T-helper 2 cell treated with Interferon-gamma antibody and Interleukin-4, amounts not matched to agents 100 ng/mL and 5 ng/mL, for 36 hours (primary cell): ENCODE data around the gene FAM210B. TPM values are rescaled to one million over a fixed set of nuclear protein-coding genes. Genes with fewer than 3 reads are reported as not detected.
"Not testable (repeated sequence)": the region's sequence is repeated elsewhere in the genome, so short reads cannot be mapped to it uniquely, and the experiment has no call there.

Experiments
- intact Hi-C: fragments of 100-400 bp; cut with micrococcal nuclease; formaldehyde crosslinking; loops from one replicate; pipeline ENCODE4 v1.15.1; 2023
- total RNA-seq: library from RNA; stranded (reverse); gene quantifications from 2 replicates; pipeline ENCODE4 v1.2.3, GENCODE V29; 2022

Gene FAM210B, protein sequence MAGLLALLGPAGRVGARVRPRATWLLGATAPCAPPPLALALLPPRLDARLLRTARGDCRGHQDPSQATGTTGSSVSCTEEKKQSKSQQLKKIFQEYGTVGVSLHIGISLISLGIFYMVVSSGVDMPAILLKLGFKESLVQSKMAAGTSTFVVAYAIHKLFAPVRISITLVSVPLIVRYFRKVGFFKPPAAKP
- total RNA-seq, result 6.7 and 6.8 TPM in 2 replicates

DNA sequence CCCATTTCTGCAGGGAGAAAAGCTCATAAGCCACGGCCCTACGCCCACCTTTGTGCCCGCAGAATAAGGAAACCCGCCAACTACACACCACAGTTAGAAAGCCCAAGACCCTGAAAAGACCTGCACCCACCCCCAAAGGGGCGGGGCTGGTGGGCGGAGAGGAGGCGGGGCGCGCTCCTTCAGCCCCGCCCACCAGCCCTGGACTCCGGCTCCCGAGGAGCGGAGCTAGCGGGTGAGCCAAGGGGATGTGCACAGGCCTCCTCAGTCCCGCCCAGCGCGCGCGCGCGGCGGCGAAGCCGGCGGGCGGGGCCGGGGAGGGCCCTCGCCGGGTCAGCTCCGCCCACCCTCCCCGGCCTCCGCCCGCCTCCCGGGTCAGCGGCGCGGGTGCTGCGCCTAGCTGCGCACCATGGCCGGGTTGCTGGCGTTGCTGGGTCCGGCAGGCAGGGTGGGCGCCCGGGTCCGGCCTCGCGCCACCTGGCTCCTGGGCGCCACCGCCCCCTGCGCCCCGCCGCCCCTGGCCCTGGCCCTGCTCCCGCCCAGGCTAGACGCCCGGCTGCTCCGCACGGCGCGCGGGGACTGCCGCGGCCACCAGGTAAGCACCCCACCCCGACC, at the start of gene FAM210B:
Gene FAM210B (plus strand): TSS at position 375 of the 612 bp plus-strand sequence. CDS start 32 bp downstream, at position 407.
- intact Hi-C loops, result loop anchor here (1.0 kb wide), 1 partner anchor 34 kb away; the partner anchor contains the start of genes AURKA and CSTF1

DNA sequence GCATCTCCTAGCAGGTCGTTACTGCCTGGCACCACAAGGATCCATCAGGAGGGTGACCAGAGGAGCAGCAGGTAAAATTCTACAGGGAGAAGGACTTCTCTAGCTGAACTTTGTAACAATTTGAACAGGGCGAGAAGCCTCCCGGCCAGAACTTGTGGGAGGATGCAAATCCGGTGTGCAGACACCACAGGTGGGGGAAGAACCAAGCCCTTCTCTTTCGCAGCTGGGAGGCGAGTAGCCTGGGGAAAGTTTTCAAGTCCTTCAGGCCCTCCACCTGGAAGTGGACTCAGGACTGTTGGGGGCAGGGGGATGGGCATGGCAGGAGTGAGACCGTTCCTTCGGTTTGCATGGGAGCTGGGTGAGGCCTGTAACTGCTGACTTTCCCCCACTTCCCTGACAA, 42.7 kb upstream of the FAM210B start:
- intact Hi-C loops, result no loop called here

DNA sequence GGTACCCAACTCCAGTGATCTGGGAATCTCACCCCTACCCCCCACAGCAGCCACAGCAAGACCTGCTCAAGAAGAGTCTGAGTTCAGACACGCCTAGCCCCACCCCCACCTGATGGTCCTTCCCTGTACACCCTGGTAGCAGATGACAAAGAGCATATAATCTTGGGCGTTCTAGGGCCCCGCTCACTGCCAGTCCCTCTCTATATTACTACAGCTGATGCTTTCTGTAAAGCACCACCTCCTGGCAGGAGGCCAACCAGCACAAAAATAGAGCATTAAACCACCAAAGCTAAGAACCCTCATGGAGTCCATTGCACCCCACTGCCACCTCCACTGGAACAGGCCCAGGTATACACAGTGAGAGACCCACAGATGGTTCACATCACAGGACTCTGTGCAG, 42.3 kb upstream of the FAM210B start:
- intact Hi-C loops, result no loop called here

DNA sequence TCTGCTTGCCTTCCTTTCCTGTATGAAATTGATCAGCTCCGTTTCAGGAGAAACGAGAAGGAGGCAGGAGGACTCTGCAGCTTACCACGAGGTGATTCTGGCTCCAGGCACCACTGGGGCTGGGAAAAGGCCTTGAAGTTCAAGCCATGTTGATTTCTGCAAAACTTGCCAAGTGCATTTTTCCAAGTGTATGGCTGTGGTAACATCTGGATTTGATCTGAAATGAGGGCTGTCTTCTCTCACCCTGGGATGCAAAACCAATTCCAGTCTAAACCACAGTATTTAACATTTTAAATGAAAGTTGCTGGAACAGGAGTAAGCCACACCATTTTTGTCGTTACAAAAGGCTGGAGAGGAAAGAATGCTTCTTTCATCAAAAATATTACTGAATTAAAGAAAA, 36.1 kb upstream of the FAM210B start:
- intact Hi-C loops, result no loop called here

DNA sequence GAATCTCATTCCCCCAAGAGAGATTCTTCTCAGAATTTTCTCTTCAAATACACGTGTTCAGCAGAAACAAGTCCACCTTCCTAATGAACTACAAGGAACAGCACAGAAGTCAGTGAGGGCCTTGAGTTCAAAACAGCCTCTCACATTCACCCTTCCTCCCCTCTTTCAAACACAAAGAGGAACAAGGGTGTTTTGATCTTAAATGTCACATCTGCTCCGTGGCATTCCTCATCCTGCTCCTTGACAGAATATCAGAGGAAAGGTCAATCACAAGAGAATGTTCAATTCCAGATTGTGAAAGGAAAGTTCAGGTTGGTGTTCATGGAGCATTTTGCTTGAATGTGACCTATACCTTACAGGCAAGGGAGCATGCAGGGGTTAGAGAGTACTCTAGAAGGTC, 35.6 kb upstream of the FAM210B start:
- intact Hi-C loops, result no loop called here

DNA sequence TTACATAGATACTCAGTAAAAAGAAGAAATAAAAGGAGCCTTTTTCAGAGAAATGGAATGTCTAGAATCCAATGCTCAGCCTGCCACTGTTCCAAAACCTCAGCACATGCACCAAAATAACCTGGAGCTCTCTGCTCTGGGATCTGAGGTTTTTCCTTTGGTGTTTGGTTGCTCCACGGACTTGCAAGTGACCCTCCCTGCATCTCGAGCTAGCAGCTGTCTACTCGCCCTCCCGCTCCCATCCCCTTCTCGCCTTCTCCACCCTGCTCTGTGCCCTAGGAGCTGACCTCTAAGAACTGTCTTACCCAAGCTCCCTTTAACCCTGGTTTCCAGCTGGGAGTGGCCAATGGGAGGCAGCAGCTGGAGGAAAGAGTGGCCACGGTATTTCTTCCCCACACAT, 35.1 kb upstream of the FAM210B start:
- intact Hi-C loops, result no loop called here

DNA sequence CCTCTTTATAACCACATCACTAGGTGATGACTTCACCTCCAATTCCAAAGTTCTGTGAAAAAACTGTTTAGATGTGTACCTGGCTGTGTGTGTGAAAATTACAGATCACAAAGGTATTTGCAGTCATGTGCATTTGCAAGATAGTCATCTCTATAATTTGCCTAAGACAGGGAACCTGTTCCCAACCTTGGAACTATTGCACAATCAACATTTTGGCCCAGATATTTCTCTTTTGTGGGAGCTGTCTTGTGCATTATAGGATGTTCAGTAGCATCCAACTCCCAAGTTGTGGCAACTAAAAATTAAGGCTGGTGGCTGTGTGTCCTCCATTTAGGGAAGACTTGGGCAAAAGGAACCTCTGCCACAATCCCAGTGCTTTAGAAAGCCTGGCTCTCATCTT, 34.0 kb upstream of the FAM210B start:
- intact Hi-C loops, result no loop called here

DNA sequence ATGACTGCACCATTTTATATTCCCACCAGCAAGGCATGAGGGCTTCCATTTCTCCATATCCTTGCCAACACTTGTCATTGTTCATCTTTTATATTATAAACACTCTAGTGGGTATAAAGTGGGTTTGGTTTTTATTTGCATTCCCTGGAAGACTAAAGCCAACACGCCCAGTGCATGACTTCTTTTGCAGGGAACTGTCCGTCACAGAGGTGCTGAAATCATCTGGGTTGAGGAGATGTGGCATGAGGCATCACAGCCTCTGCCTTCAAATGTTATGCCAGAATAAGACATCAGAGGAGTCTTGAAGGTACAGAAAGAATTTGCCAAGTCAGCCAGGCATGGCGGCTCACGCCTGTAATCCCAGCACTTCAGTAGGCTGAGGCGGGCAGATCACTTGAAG, 29.9 kb upstream of the FAM210B start:
- intact Hi-C loops, result no loop called here

DNA sequence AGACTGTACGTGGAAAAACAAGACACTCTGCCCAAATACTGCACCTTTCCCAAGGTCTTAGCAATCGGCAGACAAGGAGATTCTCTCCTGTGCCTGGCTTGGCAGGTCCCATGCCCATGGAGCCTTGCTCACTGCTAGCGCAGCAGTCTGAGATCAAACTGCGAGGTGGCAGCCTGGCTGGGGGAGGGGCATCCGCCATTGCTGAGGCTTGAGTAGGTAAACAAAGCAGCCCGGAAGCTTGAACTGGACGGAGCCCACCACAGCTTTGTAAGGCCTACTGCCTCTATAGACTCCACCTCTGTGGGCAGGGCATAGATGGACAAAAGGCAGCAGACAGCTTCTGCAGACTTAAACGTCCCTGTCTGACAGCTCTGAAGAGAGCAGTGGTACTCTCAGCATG, 22.1 kb upstream of the FAM210B start:
- intact Hi-C loops, result not testable (repeated sequence)

DNA sequence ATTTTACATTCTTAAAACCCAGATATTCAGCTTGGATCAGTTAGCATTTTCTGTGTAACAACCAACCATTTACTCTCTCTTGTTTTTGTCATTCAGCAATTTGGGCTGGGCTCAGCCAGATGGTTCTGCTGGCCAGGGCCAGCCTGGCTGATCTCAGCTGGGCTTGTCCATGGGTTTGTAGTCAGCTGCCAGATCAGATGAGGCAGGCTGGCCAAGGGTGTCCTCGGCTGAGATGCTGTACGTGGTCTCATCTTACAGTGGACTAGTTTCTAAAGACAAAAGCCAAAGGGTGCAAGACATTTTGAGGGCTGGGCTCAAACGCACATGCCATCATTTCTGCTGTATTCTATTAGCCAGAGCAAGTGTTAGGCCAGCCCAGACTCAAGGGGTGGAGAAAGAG, 16.0 kb upstream of the FAM210B start:
- intact Hi-C loops, result loop anchor here (5.0 kb wide), 1 partner anchor 1660 kb away; no protein-coding TSS in a partner anchor

DNA sequence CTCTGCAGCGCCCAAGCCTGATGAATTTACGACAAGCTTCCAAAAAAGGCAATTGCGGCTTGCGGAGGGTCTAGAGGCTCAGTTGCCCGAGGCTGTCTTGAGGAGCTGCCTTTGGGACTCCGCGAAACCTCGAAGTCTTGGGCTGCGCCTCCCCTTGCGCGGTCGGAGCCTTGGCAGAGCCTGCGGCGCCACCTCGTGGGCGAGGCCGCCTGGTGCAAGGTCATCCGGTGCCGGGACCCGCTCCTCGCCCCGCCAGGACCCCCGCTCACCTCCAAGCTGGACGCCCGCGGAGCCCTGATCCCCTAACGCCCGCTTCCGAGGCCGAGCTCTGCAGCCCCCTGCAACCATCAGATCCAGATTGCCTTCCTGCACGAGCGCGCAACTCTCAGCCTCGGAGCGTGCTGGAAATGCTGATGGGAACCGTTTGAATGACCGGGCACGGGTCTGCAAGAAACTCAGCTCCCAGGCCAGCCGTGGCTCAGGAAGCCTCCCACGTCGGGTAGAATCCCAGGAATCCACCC, 14.9 kb upstream of the FAM210B start:
- intact Hi-C loops, result loop anchor here (2.0 to 5.0 kb wide), 2 partner anchors 97 to 1662 kb away; no protein-coding TSS in a partner anchor

DNA sequence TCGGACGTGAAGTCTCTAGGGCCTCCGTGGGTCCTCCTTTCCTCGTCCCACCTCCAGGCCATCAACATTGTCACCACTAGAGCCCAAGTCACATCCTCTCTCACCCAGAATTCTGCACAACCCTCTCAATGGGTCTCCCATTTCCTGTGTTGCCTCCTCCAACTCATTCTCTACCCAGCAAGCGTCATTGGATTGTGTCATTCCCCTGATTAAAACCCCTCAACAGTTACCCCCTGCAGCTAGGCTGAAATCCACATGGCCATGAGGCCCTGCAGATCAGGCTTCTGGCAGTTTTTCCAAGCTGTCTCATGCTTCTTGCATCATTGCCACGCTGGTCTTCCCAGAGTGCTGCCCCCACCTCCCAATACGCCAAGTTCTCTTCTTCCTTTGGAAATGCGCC, 12.9 kb upstream of the FAM210B start:
- intact Hi-C loops, result loop anchor here (2.0 kb wide), 1 partner anchor 99 kb away; no protein-coding TSS in a partner anchor

DNA sequence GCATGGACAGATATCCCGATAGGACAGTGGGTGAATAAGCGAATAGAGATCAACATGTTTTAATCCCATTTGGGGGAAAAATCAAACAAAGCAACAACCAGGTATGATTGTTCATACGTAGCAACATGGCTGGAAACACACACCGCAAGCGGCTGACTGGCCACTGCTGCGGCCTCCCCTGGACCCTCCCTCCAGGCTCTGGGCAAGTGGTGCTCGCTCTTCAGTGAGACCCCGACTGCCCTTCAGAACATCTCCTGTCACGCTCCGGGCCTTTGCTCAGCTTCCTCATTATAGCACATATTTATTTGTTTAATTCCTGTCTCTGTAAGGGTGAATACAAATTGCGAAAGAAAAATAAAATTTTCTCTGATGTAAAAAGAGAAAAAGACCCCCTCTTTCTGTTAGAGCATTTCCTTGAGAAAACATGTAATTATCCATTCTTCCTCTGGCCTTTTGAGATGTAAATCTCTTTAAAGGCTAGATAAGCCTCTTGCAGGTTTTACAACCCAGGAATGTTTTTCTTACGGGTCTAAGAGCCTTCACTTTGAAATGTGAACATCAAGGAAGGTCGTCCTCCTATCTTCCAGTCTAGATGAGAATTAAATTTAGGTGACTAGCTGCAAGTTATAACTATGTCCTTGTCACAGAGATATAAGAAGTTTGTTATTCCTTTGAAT, 11.0 kb upstream of the FAM210B start:
- intact Hi-C loops, result no loop called here

DNA sequence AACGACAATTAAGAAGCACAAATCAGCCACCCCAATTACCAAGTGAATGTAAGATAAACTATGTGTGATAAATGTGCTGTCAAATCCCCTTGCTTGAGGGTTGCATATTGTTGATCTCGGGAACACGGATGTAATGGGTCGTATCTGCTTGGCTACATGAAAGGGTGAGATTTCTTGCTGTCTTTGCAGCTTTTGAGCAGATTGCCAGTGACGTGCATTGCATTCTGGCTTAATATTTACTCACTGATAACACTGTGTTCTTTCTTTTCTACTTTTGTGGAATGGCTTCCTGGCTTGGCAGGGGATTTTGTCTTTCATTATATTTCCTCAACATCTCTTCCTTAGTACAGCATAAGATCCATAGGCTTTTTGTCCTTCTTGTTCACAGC, 10.5 kb upstream of the FAM210B start:
- intact Hi-C loops, result no loop called here

DNA sequence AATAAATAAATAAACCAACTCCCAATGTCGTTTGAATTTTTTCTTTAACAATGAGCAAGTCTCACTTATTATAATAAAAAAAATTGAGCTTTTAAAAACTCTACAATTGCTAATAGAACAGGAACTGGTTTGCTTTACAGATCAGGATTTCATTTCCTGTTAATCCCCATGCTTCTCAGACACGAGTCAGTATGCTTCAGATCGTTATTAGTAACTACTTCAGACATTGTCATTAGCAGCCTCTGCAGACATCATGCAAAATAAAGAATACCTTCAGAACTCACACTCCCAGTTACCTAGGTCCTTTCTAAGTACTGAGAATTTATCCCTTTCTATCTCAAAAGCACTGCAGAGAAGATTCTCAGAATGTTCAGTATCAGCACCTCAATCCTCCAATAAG, 10.0 kb upstream of the FAM210B start:
- intact Hi-C loops, result no loop called here

DNA sequence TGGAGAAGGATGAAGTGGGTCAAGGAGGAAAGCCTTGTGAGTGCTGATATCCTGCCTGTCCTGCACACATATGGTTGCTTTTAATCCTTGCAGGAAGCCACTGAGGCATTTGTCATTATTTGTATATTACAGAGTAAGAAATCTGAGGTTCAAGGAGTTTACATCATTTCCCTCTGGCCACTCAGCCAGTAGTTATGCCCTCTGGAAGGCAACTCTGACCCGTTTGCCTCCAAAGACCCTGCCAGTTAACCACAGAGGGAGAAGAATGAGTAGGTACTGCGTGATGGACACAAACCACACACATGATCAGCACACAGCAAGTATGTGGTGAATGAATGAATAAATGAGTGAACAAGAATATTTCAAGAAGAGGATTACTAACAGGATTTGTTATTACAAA, 7.9 kb upstream of the FAM210B start:
- intact Hi-C loops, result no loop called here

DNA sequence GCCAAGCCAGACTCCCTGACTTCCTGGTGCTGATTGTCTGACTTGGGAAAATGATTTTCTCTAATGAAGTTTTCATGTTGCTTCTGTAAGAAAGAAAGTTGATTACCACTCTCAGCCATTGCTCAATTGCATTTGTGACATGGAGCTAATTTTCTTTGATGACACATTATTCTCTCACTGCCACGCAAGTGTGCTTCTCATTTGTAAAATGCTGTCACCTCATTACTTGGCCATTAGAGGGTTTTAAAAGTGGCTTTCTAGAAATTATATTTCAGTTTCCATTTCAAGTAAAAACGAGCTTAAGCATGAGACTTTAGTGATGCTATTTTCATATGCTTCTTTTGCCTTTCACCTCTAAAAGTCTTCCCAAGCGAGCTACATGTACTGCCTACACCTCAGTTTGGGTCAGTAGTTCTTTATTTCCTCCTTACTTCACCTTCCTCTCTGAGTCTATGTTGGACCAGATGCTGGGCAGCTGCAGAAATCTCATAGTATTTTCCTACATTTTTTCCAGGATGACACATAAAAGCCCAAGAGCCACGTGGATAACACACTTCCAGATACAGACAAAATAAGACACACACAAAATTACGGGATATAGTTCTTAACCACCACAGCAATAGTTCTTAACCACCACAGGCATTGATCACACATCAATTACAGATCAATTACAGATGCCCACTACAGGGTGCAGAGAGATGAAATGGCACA, 6.3 kb upstream of the FAM210B start:
- intact Hi-C loops, result no loop called here

DNA sequence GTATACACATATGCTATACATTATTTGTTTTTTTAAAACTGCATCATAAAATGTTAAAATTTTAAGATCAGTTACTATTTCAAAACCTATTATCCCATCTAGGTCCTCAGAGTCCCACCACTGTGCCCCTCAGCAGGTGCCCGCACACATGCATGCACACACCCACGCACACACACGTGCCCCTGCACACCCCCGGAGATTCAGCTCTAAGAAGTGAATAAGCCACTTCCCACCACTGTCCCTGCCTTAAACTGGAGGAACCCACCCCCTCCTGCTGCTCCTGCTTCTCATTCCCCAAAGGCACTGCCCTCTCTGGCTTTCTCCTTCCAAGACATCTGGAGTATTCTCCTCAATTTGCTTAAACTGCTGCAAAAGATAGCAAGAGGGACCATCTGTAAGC, 5.4 kb upstream of the FAM210B start:
- intact Hi-C loops, result no loop called here

DNA sequence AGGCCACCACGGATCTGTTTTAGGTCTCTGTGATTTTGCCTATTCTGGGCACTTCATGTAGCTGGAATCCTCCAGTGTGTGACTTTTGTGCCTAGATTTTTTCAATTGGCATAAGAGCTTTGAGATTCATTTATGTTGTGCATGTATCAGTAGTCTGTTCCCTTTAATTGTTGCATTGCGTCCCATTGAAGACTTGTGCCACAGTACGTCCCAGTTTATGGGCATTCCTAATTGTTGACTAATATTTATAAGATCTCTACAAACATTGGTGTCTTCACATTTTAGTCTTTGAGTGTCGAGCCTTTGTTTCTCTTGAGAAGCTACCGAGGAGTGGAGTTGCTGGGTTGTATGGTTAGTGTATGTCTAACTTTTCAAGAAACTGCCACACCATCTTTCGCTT, 704 bp upstream of the FAM210B start:
- intact Hi-C loops, result loop anchor here (1.0 kb wide), 1 partner anchor 34 kb away; the partner anchor contains the start of genes AURKA and CSTF1

DNA sequence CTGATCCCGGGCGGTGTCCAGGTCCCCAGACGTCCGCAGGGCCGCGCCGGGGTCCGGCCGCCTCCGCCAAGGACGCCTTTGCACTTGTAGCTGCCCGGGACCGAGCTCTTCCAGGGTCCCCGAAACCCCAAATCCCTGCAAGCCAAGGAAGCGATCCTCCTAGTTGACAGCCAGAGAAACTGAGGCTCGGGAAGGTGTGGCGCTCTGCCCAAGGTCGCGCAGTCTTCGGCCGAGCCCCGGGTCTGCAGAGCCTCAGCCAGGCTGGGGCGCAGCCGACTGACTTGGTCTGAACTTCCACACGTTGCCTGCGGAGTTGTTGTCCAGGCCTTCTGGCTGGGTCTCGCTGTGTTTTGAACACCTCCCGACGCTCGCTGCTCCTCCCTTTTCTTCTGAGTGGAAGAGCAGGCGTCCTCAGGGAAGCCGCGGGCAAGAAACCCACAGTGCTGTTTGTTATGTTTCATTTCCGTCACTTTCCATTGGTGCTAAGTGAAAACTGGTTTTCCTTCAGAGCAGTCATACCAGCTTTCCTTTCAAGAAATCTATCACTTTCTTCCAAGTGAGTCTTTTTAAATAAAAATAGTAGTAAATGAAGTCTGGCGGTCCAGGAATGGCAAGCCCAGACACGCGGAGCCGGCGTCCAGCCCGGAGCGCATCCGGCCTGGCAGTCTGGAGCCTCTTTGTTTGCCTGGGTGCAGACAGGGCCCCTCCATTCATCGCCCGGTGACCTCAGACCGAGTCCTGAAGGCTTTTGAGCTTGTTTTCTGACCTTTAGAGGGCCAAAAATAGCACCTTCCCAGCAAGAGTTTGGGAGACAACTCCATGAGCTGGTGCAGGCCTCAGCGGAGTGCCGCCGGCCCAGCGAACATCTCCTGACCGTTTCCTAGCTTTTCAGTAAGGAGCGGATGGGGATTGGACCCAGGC, 698 bp downstream of the FAM210B start:
- intact Hi-C loops, result no loop called here
